Peyer's patch (tissue), 4 donors: ENCODE results near the gene CD47. TPM values are rescaled to one million over a fixed set of nuclear protein-coding genes. Genes with fewer than 3 reads are reported as not detected.

Source experiments
- DNase-seq, 3 donors: peaks; one replicate each; pipeline ENCODE4 v3.0.0-alpha.2; 2017 to 2019
- H3K27ac ChIP-seq, 4 donors: fragments of 200-600 bp; sonication (generic); one replicate each; pipeline ENCODE4 v1.5.1; 2016 to 2019
- H3K27me3 ChIP-seq, 2 donors: fragments of 200-600 bp; sonication (generic); one replicate each; pipeline ENCODE4 v1.5.1; 2019
- H3K36me3 ChIP-seq, 3 donors: fragments of 200-600 bp; sonication (generic); one replicate each; pipeline ENCODE4 v1.5.1; 2016 to 2019
- H3K4me1 ChIP-seq, 4 donors: fragments of 200-600 bp; sonication (generic); one replicate each; pipeline ENCODE4 v1.5.1; 2016 to 2019
- H3K4me3 ChIP-seq, 4 donors: fragments of 200-600 bp; sonication (generic); 1 replicate in 3 of 4; 2 replicates in 1 of 4; pipeline ENCODE4 v1.5.1; 2016 to 2019; ENCODE audit warnings: mild to moderate bottlenecking in 1 of 4
- H3K9me3 ChIP-seq, 4 donors: fragments of 200-600 bp; sonication (generic); one replicate each; pipeline ENCODE4 v1.5.1; 2016 to 2019; ENCODE audit warnings: mild to moderate bottlenecking in 1 of 4
- CTCF ChIP-seq, 6 experiments: fragments of 450-650 bp in 4 of 6; fragments of 200-600 bp in 2 of 6; sonication (generic) in 1 of 6; IDR thresholded peaks; one replicate each; pipeline ENCODE4 v1.5.1; 2017 to 2019; ENCODE audit warnings: antibody characterized with exemption in 6 of 6, mild to moderate bottlenecking in 3 of 6, moderate library complexity in 1 of 6
- POLR2A ChIP-seq, 2 donors: fragments of 450-650 bp; IDR thresholded peaks; one replicate each; pipeline ENCODE4 v1.5.1; 2017; ENCODE audit warnings: antibody characterized with exemption in 2 of 2, mild to moderate bottlenecking in 2 of 2, moderate library complexity in 2 of 2
- total RNA-seq, 4 donors: library from RNA; depleted of rRNA; stranded (reverse); fragments of >200 nt; gene quantifications; one replicate each; pipeline ENCODE4 v1.1.0, GENCODE V29; 2016

The CD47 gene
- total RNA-seq, 4 donors from 2014 or later, result 50.1 to 55.7 (median 52.7) TPM

- no peak for TF ChIP-seq CTCF (IDR thresholded peaks at IDR 0.05)
- TF ChIP-seq POLR2A (IDR thresholded peaks at IDR 0.05), result no peak
- no peak overlapping the region for H3K4me3 ChIP-seq
- DNase-seq, result no peak
- H3K4me1 ChIP-seq, result peaks cover 0 to 6% (median 3%) of the 10 kb centered on the region in 4 donors
- H3K9me3 ChIP-seq, result no peaks in the 10 kb centered on the region
- H3K27me3 ChIP-seq, result no peaks in the 10 kb centered on the region
- no peaks in the 10 kb centered on the region for H3K36me3 ChIP-seq
- H3K27ac ChIP-seq, result peak overlapping the region in 1 of 4 donors; percentile 100
These were observed 2.2 kb upstream of the CD47 start for GRCh38 chr3:108093021-108093420.

GRCh38 chr3:108092501-108092900, 1.7 kb upstream of the CD47 start:
- no peak overlapping the region for H3K4me3 ChIP-seq
- no peak for TF ChIP-seq POLR2A (IDR thresholded peaks at IDR 0.05)
- TF ChIP-seq CTCF (IDR thresholded peaks at IDR 0.05), result no peak
- DNase-seq, result no peak

DNA sequence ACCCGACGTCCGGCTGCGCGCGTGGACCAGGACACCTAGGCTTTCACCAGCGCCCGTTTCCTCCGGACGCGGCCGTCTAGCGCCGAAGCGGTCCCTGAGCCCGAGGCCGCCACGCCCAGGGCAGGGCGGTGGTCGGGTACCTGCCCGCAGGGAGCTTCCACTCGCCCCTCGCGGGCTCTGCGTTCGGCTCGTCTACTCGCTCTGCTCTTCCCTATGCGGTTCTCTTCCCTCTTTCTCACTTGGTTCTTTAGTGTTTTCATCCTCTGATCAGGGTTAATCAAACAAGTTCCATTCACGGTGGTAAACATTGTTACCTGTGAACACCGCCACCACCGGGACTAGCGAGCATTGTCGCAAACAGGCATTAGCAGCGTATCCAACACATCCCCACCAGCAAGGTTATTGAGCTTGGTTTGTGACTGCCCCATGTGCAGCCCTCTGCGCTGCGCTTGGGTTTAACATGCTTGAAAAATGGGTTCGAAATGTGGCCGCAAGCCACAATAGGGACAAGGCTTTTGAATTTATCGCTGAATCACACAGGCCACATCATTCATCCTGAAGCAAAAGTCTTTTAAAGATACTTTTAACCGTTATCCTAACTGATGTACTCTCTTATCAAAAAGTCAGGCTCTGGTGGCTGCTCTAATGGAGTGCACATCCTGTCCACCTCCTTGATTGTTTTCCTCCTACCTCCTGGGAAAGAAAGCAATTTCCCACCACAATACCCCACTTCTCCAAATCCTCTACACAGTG, 843 bp upstream of the CD47 start:
- Histone ChIP-seq H3K27ac (peak overlapping the region; percentile 92 to 100 (median 96)), H3K9me3 (no peaks in the 10 kb centered on the region), H3K27me3 (no peaks in the 10 kb centered on the region), H3K4me1 (peaks cover 0 to 15% (median 3%) of the 10 kb centered on the region in 4 donors), H3K4me3 (peak overlapping the region; percentile 93 to 97 (median 96)), H3K36me3 (no peaks in the 10 kb centered on the region)
- DNase-seq, result peak in 1 of 3 donors; percentile 65
- TF ChIP-seq POLR2A (IDR thresholded peaks at IDR 0.05) (no peak), CTCF (IDR thresholded peaks at IDR 0.05) (peak in 1 of 6 experiments; percentile 18)

More at GRCh38 chr3:108092501-108092900, 1.7 kb upstream of the CD47 start:
- Histone ChIP-seq H3K4me1 (peaks cover 0 to 7% (median 3%) of the 10 kb centered on the region in 4 donors), H3K27ac (peak overlapping the region in 1 of 4 donors; percentile 100), H3K36me3 (no peaks in the 10 kb centered on the region), H3K27me3 (no peaks in the 10 kb centered on the region), H3K9me3 (no peaks in the 10 kb centered on the region)

- Histone ChIP-seq H3K4me3 (peak overlapping the region; percentile 93 to 97 (median 96)), H3K9me3 (no peaks in the 10 kb centered on the region), H3K27ac (peak overlapping the region; percentile 92 to 100 (median 96)), H3K27me3 (no peaks in the 10 kb centered on the region), H3K36me3 (no peaks in the 10 kb centered on the region), H3K4me1 (peaks cover 0 to 15% (median 7%) of the 10 kb centered on the region in 4 donors)
- peak; percentile 54 to 69 (median 65) for DNase-seq
- TF ChIP-seq POLR2A (IDR thresholded peaks at IDR 0.05) (no peak), CTCF (IDR thresholded peaks at IDR 0.05) (no peak)
These were observed 656 bp downstream of the CD47 start for GRCh38 chr3:108090049-108090700.

GRCh38 chr3:108089579-108089978, 1.3 kb downstream of the CD47 start:
- DNase-seq, result no peak
- H3K4me1 ChIP-seq, result peaks cover 0 to 15% (median 7%) of the 10 kb centered on the region in 4 donors
- H3K9me3 ChIP-seq, result no peaks in the 10 kb centered on the region
- TF ChIP-seq POLR2A (IDR thresholded peaks at IDR 0.05) (no peak), CTCF (IDR thresholded peaks at IDR 0.05) (no peak)
- H3K27me3 ChIP-seq, result no peaks in the 10 kb centered on the region
- H3K4me3 ChIP-seq, result peak overlapping the region; percentile 93 to 97 (median 96)
- no peaks in the 10 kb centered on the region for H3K36me3 ChIP-seq
- peak overlapping the region; percentile 92 to 100 (median 96) for H3K27ac ChIP-seq
